Sigmoid colon (tissue), 7 donors: Measurements from ENCODE around the gene CDK9. TPM values are rescaled to one million over a fixed set of nuclear protein-coding genes. Genes with fewer than 3 reads are reported as not detected.
A peak's percentile ranks its signal among the peaks of the same experiment; 100 is the strongest.
"Not testable (repeated sequence)": the region's sequence is repeated elsewhere in the genome, so short reads cannot be mapped to it uniquely, and the experiment has no call there.

Experiments used
- DNase-seq: peaks from one replicate; pipeline ENCODE4 v3.0.0-alpha.2; 2019
- H3K27ac ChIP-seq, 4 donors: fragments of 200-600 bp; sonication (generic); one replicate each; pipeline ENCODE4 v1.5.1; 2016 to 2019; ENCODE audit warnings: mild to moderate bottlenecking in 1 of 4
- H3K27me3 ChIP-seq, 3 donors: fragments of 200-600 bp; sonication (generic); one replicate each; pipeline ENCODE4 v1.5.1; 2019; ENCODE audit warnings: mild to moderate bottlenecking in 1 of 3
- H3K36me3 ChIP-seq, 4 donors: fragments of 200-600 bp; sonication (generic); one replicate each; pipeline ENCODE4 v1.5.1; 2016 to 2019
- H3K4me1 ChIP-seq, 4 donors: fragments of 200-600 bp; sonication (generic); one replicate each; pipeline ENCODE4 v1.5.1; 2017 to 2019
- H3K4me3 ChIP-seq, 4 donors: fragments of 200-600 bp; sonication (generic); one replicate each; pipeline ENCODE4 v1.5.1; 2017 to 2019; ENCODE audit warnings: mild to moderate bottlenecking in 2 of 4, moderate library complexity in 1 of 4
- H3K9me3 ChIP-seq, 4 donors: fragments of 200-600 bp in 3 of 4; sonication (generic) in 3 of 4; one replicate each; pipeline versions ENCODE4 v1.5.1 to v1.6.1; 2013 to 2019
- CTCF ChIP-seq, 4 experiments: fragments of 450-650 bp in 3 of 4; fragments of 200-600 bp in 1 of 4; IDR thresholded peaks; one replicate each; pipeline ENCODE4 v1.5.1; 2016 to 2019; ENCODE audit warnings: antibody characterized with exemption in 4 of 4, mild to moderate bottlenecking in 3 of 4, moderate library complexity in 2 of 4
- EP300 ChIP-seq, 4 donors: sonication (generic); formaldehyde crosslinking; IDR thresholded peaks; one replicate each; pipeline ENCODE4 v1.6.1; 2017; ENCODE audit warnings: antibody characterized with exemption in 4 of 4
- POLR2A ChIP-seq, 2 donors: fragments of 450-650 bp; IDR thresholded peaks; one replicate each; pipeline ENCODE4 v1.6.1; 2016; ENCODE audit warnings: antibody characterized with exemption in 2 of 2, mild to moderate bottlenecking in 2 of 2, moderate library complexity in 2 of 2
- POLR2AphosphoS5 ChIP-seq, 4 donors: sonication (generic); formaldehyde crosslinking; IDR thresholded peaks; one replicate each; pipeline ENCODE4 v1.6.1; 2017; ENCODE audit warnings: antibody characterized with exemption in 4 of 4
- WGBS, 2 donors: extraction: QIAGEN DNeasy Blood & Tissue Kit; methylation state at CpG; one replicate each; pipeline ENCODE4 v1.1.7; 2013; 5-methylcytosine and 5-hydroxymethylcytosine counted together
- intact Hi-C: fragments of 100-400 bp; cut with DNase I; formaldehyde crosslinking; loops from one replicate; pipeline ENCODE4 v1.15.1; 2023
- polyA plus RNA-seq, 3 donors: library from polyadenylated mRNA; stranded (reverse); fragments of 200-250 nt; gene quantifications; one replicate each; pipeline ENCODE4 v1.2.3, GENCODE V29; 2013
- total RNA-seq, 4 donors: library from RNA; depleted of rRNA; stranded (reverse); fragments of >200 nt; gene quantifications; one replicate each; pipeline ENCODE4 v1.1.0, GENCODE V29; 2016
- donor health status: healthy with polysubstance abuse.
- donor health status: Bipolar disorder and iron deficiency.
- donor health status: healthy.

The CDK9 gene
- total and polyA plus RNA-seq, 7 donors, result 28.9 to 77.2 (median 47.2) TPM

GRCh38 chr9:127778280-127779135, 7.3 kb upstream of the CDK9 start, which contains the start of gene SH2D3C:
SH2D3C (minus strand) TSS chr9:127778666; CDS start chr9:127778627, 39 bp downstream.
- Histone ChIP-seq H3K4me3 (peak within 1 kb of the TSS in 1 of 4 donors; percentile 9), H3K9me3 (no peaks in the 10 kb centered on the region), H3K36me3 (no peaks in the 10 kb centered on the region), H3K27me3 (no peaks in the 10 kb centered on the region), H3K27ac (peak within 1 kb of the TSS; percentile 11 to 52 (median 26)), H3K4me1 (no peaks in the 10 kb centered on the region)
- TF ChIP-seq POLR2AphosphoS5 (IDR thresholded peaks at IDR 0.05), result no peak
- TF ChIP-seq CTCF (IDR thresholded peaks at IDR 0.05), result no peak
- no peak for TF ChIP-seq EP300 (IDR thresholded peaks at IDR 0.05)
- TF ChIP-seq POLR2A (IDR thresholded peaks at IDR 0.05), result no peak
- no peak for DNase-seq
- intact Hi-C loops, result no loop called here
- 31 to 72% methylated on average over 13 of the region's 13 CpGs for WGBS, 2 donors

GRCh38 chr9:127779136-127779981, 6.5 kb upstream of the CDK9 start:
- WGBS, 2 donors, result 48 to 74% methylated on average over 17 of the region's 17 CpGs
- Histone ChIP-seq H3K27ac (peak overlapping the region; percentile 11 to 52 (median 26)), H3K36me3 (no peaks in the 10 kb centered on the region), H3K4me1 (peaks cover 0 to 5% (median under 1%) of the 10 kb centered on the region in 4 donors), H3K4me3 (no peak overlapping the region), H3K27me3 (no peaks in the 10 kb centered on the region), H3K9me3 (no peaks in the 10 kb centered on the region)
- no peak for DNase-seq
- intact Hi-C loops, result no loop called here
- TF ChIP-seq POLR2A (IDR thresholded peaks at IDR 0.05), result no peak

- H3K4me3 ChIP-seq, result no peak overlapping the region
- peaks cover 0 to 9% (median 5%) of the 10 kb centered on the region in 4 donors for H3K4me1 ChIP-seq
- H3K9me3 ChIP-seq, result no peaks in the 10 kb centered on the region
- H3K27me3 ChIP-seq, result no peaks in the 10 kb centered on the region
- TF ChIP-seq POLR2A (IDR thresholded peaks at IDR 0.05), result no peak
- no peak for TF ChIP-seq CTCF (IDR thresholded peaks at IDR 0.05)
- TF ChIP-seq POLR2AphosphoS5 (IDR thresholded peaks at IDR 0.05), result no peak
- TF ChIP-seq EP300 (IDR thresholded peaks at IDR 0.05), result no peak
- intact Hi-C loops, result loop anchor here (5.0 kb wide), 1 partner anchor 193 kb away; no protein-coding TSS in a partner anchor
- no peak for DNase-seq
- no peak overlapping the region for H3K27ac ChIP-seq
- WGBS, 2 donors, result 82 to 85% methylated on average over 20 of the region's 20 CpGs
- H3K36me3 ChIP-seq, result no peaks in the 10 kb centered on the region
These were observed 5.5 kb upstream of the CDK9 start for GRCh38 chr9:127780126-127780885.

GRCh38 chr9:127780909-127781308, 4.9 kb upstream of the CDK9 start:
- H3K27ac ChIP-seq, H3K4me1 ChIP-seq, H3K9me3 ChIP-seq, H3K36me3 ChIP-seq, H3K4me3 ChIP-seq, DNase-seq, H3K27me3 ChIP-seq: not testable (repeated sequence)
- intact Hi-C loops, result loop anchor here (5.0 kb wide), 1 partner anchor 194 kb away; no protein-coding TSS in a partner anchor
- 44 to 77% methylated on average over 9 of the region's 9 CpGs for WGBS, 2 donors

GRCh38 chr9:127781806-127782205, 4.0 kb upstream of the CDK9 start:
- no peak overlapping the region for H3K27ac ChIP-seq
- 93 to 95% methylated on average over 4 of the region's 4 CpGs for WGBS, 2 donors
- no peak for DNase-seq
- no peaks in the 10 kb centered on the region for H3K9me3 ChIP-seq
- intact Hi-C loops, result loop anchor here (5.0 kb wide), 1 partner anchor 195 kb away; no protein-coding TSS in a partner anchor
- peaks cover 0 to 14% (median 10%) of the 10 kb centered on the region in 4 donors for H3K4me1 ChIP-seq
- no peak for TF ChIP-seq POLR2A (IDR thresholded peaks at IDR 0.05)
- no peak for TF ChIP-seq POLR2AphosphoS5 (IDR thresholded peaks at IDR 0.05)
- TF ChIP-seq CTCF (IDR thresholded peaks at IDR 0.05), result no peak
- no peaks in the 10 kb centered on the region for H3K27me3 ChIP-seq
- no peak overlapping the region for H3K4me3 ChIP-seq
- no peaks in the 10 kb centered on the region for H3K36me3 ChIP-seq
